HT1080 (cell line): ENCODE results near the gene PPP4R3B. TPM values are rescaled to one million over a fixed set of nuclear protein-coding genes. Genes with fewer than 3 reads are reported as not detected.

ENCODE experiments used
- DNase-seq: peaks from one replicate; pipeline ENCODE4 v3.0.0-alpha.2; 2015; ENCODE audit warnings: low read depth
- small RNA-seq: library from RNA; depleted of rRNA; stranded (forward); fragments of <200 nt; gene quantifications from one replicate; pipeline ENCODE3, GENCODE V24; 2014
- total RNA-seq: library from RNA; depleted of rRNA; stranded (reverse); fragments of >200 nt; shearing (Covaris generic); gene quantifications from 2 replicates; pipeline ENCODE4 v1.2.3, GENCODE V29; 2014; rRNA removed

The PPP4R3B gene
- total RNA-seq, 1 experiment from 2014 or later = 37.9 TPM

- no peak for DNase-seq
These were observed 97.2 kb downstream of the PPP4R3B start for GRCh38 chr2:55519938-55520885.

GRCh38 chr2:55518841-55519165, 98.6 kb downstream of the PPP4R3B start:
- DNase-seq = no peak

- peak; percentile 56 for DNase-seq
These were observed 105.8 kb downstream of the PPP4R3B start for GRCh38 chr2:55511508-55512124.

- no peak for DNase-seq
These were observed 114.8 kb downstream of the PPP4R3B start for GRCh38 chr2:55502590-55503141.

- peak; percentile 70 for DNase-seq
These were observed 117.4 kb downstream of the PPP4R3B start for GRCh38 chr2:55500025-55500424.

- DNase-seq = no peak
These were observed 118.8 kb downstream of the PPP4R3B start for GRCh38 chr2:55498582-55498981.

Small RNAs within 50 kb of the gene (small RNA-seq; reads per million reads assigned to genes)
- gene RF00586 = not detected
- not detected for gene RNU6-634P

Other genes starting within 250 kb of the PPP4R3B start
- gene CCDC88A, start 197.8 kb downstream of the PPP4R3B start, total RNA-seq = 26.4 and 28.5 TPM in 2 replicates
- 9.6 and 12.7 TPM in 2 replicates for gene CFAP36, start 97.9 kb downstream of the PPP4R3B start, total RNA-seq
- 57.6 and 70.9 TPM in 2 replicates for gene PNPT1, start 76.2 kb upstream of the PPP4R3B start, total RNA-seq